Fibroblast of mammary gland (primary cell): ENCODE measurements around the gene RTN4R.

Source experiments
- DNase-seq: peaks from one replicate; pipeline ENCODE4 v3.0.0-alpha.2; 2010; ENCODE audit warnings: low read depth
- H3K4me3 ChIP-seq: 2 replicates; pipeline ENCODE4 v1.5.1; 2011; ENCODE audit warnings: low read depth, mild to moderate bottlenecking, low read length, moderate library complexity; ENCODE audit not compliant: control insufficient read depth
- CTCF ChIP-seq: conservative IDR thresholded peaks from 2 replicates; pipeline ENCODE4 v1.5.1; 2011; ENCODE audit warnings: low read depth, low read length, inconsistent platforms; ENCODE audit not compliant: control insufficient read depth, insufficient read depth

Gene RTN4R

GRCh38 chr22:20225693-20225966, 42.5 kb downstream of the RTN4R start:
- no peak for TF ChIP-seq CTCF
- no peak overlapping the region for H3K4me3 ChIP-seq
- DNase-seq: no peak

- no peak overlapping the region for H3K4me3 ChIP-seq
- no peak for TF ChIP-seq CTCF
- DNase-seq: no peak
Observed at GRCh38 chr22:20224917-20225692, 43.0 kb downstream of the RTN4R start.

- no peak overlapping the region for H3K4me3 ChIP-seq
- DNase-seq: no peak
- TF ChIP-seq CTCF: no peak
Observed at GRCh38 chr22:20224256-20224626, 43.9 kb downstream of the RTN4R start.

GRCh38 chr22:20223421-20224255, 44.5 kb downstream of the RTN4R start:
- TF ChIP-seq CTCF: no peak
- H3K4me3 ChIP-seq: no peak overlapping the region
- no peak for DNase-seq

GRCh38 chr22:20222764-20223420, 45.2 kb downstream of the RTN4R start:
- DNase-seq: no peak
- no peak for TF ChIP-seq CTCF
- H3K4me3 ChIP-seq: no peak overlapping the region

- no peak for DNase-seq
- H3K4me3 ChIP-seq: no peak overlapping the region
- TF ChIP-seq CTCF: no peak
Observed at GRCh38 chr22:20221421-20222340, 46.4 kb downstream of the RTN4R start.
